PFSK-1 (cell line): ENCODE results near the gene SRPK3.

Experiments used
- POLR2AphosphoS5 ChIP-seq: IDR thresholded peaks from 2 replicates; pipeline ENCODE4 v1.6.1; 2012; ENCODE audit warnings: low read depth, mild to moderate bottlenecking, control low read depth, low read length, moderate library complexity
- SIN3A ChIP-seq: IDR thresholded peaks from 2 replicates; pipeline ENCODE4 v1.6.1; 2012; ENCODE audit warnings: mild to moderate bottlenecking, low read length, moderate library complexity, borderline replicate concordance; ENCODE audit not compliant: insufficient read depth
- TF ChIP-seq, protein P1 (sequence below), 2 experiments: IDR thresholded peaks; 2 replicates each; pipeline versions ENCODE4 v1.6.1 to v1.8.0; 2011 to 2012; ENCODE audit warnings: low read depth in 2 of 2, low read length in 2 of 2, control low read depth in 1 of 2, inconsistent platforms in 1 of 2, mild to moderate bottlenecking in 1 of 2, moderate library complexity in 1 of 2; ENCODE audit not compliant: insufficient read depth in 1 of 2

DNA sequence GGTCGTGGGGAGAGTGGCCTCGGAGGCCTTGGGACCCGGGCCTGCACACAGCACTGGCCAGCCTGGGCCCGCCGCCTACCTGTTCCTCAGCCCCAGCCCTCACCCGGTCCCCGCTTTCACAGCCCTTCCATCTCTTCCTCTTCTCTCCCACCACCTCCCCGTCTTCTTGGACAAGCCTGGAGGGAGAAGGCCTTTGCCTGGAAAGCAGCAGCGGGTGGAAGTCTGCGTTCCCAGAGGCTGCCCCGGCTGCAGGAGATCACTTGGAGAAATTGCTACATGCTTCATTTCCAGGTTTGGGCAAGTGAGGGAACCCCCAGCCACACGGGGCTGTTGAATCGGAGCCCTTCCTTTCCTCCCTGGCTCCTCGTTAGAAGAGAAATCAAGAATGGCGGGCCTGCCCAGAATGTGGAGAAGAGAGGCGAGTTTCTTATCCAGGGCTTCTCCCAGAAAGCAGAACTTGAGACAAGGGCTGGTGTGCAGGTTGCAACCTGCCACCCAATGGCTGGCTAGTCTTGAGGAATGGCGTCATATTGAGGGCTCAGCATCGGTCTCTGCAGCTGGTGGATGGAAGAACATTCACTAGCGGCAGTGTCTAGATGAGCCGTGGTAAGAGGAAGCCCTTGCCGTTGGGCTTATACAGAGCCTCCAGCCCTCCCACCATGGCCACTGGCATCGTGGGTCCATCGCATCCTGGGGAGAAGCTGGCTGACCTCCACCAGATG lies 50.7 kb downstream of the SRPK3 start:
- TF ChIP-seq POLR2AphosphoS5 (no peak), SIN3A (no peak)
- TF ChIP-seq, protein P1, sequence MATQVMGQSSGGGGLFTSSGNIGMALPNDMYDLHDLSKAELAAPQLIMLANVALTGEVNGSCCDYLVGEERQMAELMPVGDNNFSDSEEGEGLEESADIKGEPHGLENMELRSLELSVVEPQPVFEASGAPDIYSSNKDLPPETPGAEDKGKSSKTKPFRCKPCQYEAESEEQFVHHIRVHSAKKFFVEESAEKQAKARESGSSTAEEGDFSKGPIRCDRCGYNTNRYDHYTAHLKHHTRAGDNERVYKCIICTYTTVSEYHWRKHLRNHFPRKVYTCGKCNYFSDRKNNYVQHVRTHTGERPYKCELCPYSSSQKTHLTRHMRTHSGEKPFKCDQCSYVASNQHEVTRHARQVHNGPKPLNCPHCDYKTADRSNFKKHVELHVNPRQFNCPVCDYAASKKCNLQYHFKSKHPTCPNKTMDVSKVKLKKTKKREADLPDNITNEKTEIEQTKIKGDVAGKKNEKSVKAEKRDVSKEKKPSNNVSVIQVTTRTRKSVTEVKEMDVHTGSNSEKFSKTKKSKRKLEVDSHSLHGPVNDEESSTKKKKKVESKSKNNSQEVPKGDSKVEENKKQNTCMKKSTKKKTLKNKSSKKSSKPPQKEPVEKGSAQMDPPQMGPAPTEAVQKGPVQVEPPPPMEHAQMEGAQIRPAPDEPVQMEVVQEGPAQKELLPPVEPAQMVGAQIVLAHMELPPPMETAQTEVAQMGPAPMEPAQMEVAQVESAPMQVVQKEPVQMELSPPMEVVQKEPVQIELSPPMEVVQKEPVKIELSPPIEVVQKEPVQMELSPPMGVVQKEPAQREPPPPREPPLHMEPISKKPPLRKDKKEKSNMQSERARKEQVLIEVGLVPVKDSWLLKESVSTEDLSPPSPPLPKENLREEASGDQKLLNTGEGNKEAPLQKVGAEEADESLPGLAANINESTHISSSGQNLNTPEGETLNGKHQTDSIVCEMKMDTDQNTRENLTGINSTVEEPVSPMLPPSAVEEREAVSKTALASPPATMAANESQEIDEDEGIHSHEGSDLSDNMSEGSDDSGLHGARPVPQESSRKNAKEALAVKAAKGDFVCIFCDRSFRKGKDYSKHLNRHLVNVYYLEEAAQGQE (IDR thresholded peaks at IDR 0.05; ENCODE audit: insufficient read depth in 1 of 2, low read depth in 2 of 2, low read length in 2 of 2), result no peak
